Measurements from ENCODE around the gene ELN. TPM values are rescaled to one million over a fixed set of nuclear protein-coding genes. Genes with fewer than 3 reads are reported as not detected.

Gene ELN
- total and polyA plus RNA-seq, 9 donors, result 13.2 to 51.5 (median 38.1) TPM

DNA sequence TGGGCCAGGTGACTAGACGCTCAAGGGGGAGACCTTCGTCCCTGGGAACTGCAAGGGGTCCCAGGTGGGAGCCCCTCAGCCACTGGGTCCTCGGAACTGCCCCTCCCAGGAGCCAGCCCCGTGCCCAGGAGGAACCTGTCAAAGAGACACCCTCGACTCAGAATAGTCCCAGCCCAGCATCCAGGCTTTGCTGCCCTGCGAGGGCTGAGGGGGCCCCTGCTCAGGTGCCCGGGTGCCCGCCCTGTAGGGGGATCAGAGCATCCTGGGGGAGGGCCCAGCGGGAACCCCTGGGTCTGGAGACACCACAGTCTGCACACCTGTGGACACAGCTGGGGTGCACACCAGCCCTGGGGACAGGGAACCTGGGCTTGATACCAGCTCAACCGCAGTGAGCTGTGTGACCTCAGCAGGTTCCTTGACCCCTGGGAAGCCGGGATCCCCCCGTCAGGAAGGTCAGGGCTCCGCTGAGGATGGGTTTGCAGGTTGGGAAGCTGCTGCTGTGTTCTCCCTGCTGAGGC, 407 bp downstream of the ELN start:
- intact Hi-C loops (cut with DNase I), result loop anchor here (5.0 to 10.0 kb wide), 4 partner anchors 49 to 164 kb away; partner anchors contain the start of gene TMEM270 (in 1 of the 4)
- Histone ChIP-seq H3K27me3 (no peaks in the 10 kb centered on the region), H3K36me3 (no peaks in the 10 kb centered on the region), H3K27ac (peak overlapping the region; percentile 34 to 89), H3K4me3 (peak overlapping the region; percentile 57), H3K4me1 (ENCODE audit: insufficient read depth) (peaks cover 27% of the 10 kb centered on the region), H3K9me3 (no peaks in the 10 kb centered on the region)
- 8 to 10% (median 9%) methylated on average over 8 to 13 of the region's 13 CpGs for WGBS, 3 donors
- TF ChIP-seq EP300 (IDR thresholded peaks at IDR 0.05), result no peak
- TF ChIP-seq POLR2A (IDR thresholded peaks at IDR 0.05), result no peak
- TF ChIP-seq, protein P1, sequence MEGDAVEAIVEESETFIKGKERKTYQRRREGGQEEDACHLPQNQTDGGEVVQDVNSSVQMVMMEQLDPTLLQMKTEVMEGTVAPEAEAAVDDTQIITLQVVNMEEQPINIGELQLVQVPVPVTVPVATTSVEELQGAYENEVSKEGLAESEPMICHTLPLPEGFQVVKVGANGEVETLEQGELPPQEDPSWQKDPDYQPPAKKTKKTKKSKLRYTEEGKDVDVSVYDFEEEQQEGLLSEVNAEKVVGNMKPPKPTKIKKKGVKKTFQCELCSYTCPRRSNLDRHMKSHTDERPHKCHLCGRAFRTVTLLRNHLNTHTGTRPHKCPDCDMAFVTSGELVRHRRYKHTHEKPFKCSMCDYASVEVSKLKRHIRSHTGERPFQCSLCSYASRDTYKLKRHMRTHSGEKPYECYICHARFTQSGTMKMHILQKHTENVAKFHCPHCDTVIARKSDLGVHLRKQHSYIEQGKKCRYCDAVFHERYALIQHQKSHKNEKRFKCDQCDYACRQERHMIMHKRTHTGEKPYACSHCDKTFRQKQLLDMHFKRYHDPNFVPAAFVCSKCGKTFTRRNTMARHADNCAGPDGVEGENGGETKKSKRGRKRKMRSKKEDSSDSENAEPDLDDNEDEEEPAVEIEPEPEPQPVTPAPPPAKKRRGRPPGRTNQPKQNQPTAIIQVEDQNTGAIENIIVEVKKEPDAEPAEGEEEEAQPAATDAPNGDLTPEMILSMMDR (IDR thresholded peaks at IDR 0.05), result no peak
- peak in 2 of 5 donors; percentile 47 to 55 for DNase-seq

DNA sequence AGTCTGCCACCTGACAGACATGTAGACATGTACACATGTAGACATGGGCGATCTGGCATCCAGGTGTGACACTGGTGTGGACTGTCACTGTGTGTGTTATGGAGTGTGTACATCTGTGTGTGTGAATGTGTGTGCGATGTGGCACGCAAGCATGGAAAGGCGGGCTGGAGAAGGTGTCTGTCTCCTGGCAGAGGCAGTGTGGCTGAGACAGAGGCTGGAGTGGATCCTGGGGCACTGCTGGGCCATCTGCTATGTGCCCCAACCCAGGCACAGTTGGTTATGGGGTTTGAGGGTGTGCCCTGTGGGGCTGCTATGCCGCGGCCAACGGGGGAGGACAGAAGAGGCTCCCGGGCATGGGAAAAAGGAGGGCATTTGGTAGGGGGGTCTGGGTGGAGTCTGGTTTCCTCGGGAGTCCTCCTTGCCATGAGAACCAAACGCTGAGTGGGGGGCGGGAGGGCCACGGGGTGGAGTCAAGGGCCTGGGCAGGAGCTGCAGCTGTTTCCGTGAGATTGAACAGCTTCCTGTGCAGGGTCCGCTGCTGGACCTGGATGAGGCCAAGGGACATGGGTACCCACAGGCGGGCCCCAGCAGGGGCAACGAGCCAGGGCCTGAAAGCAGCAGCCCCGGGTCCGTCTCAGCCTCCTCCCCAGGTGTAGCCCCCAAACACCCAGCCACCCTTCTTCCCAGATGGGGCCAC, 1.3 kb downstream of the ELN start:
- Histone ChIP-seq H3K4me3 (peak overlapping the region; percentile 57), H3K4me1 (ENCODE audit: insufficient read depth) (peaks cover 33% of the 10 kb centered on the region), H3K9me3 (no peaks in the 10 kb centered on the region), H3K27ac (peak overlapping the region in 1 of 2 donors; percentile 58), H3K36me3 (no peaks in the 10 kb centered on the region), H3K27me3 (no peaks in the 10 kb centered on the region)
- TF ChIP-seq EP300 (IDR thresholded peaks at IDR 0.05) (no peak), POLR2A (IDR thresholded peaks at IDR 0.05) (no peak)
- TF ChIP-seq, protein P1 (IDR thresholded peaks at IDR 0.05), result no peak
- intact Hi-C loops (cut with DNase I), result loop anchor here (5.0 to 10.0 kb wide), 4 partner anchors 48 to 164 kb away; partner anchors contain the start of gene TMEM270 (in 1 of the 4)
- WGBS, 3 donors, result 20 to 30% (median 28%) methylated on average over 18 of the region's 18 CpGs
- DNase-seq, result peak in 2 of 5 donors; percentile 51 to 52

DNA sequence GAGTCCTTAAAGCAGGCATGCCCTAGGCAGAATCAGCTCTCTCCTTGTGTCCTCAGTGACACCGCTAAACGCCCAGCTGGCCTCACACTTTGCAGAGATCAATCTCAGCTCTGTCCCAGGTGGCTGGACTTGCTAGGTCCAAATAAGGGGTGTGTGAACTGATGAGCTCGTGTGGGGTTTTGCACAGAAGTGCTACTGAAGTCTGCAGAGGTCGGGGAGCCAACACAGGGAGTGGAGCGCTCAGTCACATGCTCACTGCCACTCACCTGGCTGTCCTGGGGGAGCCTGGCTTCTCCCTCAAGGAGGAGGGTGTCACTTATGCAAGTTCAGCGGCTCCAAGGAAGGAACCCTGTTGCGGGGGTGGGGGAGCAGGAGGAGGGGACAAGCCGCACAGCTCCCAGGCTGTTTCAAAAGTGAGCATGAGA, 2.0 kb downstream of the ELN start:
- intact Hi-C loops (cut with DNase I), result loop anchor here (5.0 to 10.0 kb wide), 4 partner anchors 47 to 165 kb away; partner anchors contain the start of gene TMEM270 (in 1 of the 4)
- DNase-seq, result peak in 2 of 5 donors; percentile 46 to 48
- Histone ChIP-seq H3K27me3 (no peaks in the 10 kb centered on the region), H3K36me3 (no peaks in the 10 kb centered on the region), H3K4me1 (ENCODE audit: insufficient read depth) (peaks cover 33% of the 10 kb centered on the region), H3K4me3 (peak overlapping the region; percentile 57), H3K9me3 (no peaks in the 10 kb centered on the region), H3K27ac (peak overlapping the region in 1 of 2 donors; percentile 58)
- WGBS, 3 donors, result 32 to 42% (median 32%) methylated on average over 8 of the region's 8 CpGs
- no peak for TF ChIP-seq POLR2A (IDR thresholded peaks at IDR 0.05)
- TF ChIP-seq, protein P1 (IDR thresholded peaks at IDR 0.05), result no peak

DNA sequence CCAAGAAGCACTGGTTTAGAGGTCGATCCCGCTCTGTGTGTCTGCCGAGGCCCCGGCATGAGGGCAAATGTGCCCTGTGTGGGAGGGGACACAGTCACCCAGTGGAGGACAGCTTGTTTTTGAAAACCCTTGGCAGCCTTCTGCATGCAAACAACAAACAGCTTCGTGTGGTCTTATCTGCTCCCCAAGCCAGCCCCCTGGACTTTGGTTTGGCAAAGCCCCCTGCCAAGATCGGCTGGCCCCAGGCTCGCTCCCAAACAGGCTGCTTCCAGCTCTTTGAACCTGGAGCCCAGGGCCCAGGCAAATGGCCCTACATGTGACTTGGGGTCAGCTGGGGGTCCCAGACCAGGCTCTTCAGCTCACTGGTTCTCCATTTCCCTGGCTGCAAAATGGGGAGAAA, 2.9 kb downstream of the ELN start:
- TF ChIP-seq EP300 (IDR thresholded peaks at IDR 0.05) (no peak), POLR2A (IDR thresholded peaks at IDR 0.05) (no peak)
- TF ChIP-seq, protein P1 (IDR thresholded peaks at IDR 0.05), result no peak
- Histone ChIP-seq H3K9me3 (no peaks in the 10 kb centered on the region), H3K4me3 (no peak overlapping the region), H3K27ac (peak overlapping the region in 1 of 2 donors; percentile 9), H3K36me3 (no peaks in the 10 kb centered on the region), H3K27me3 (no peaks in the 10 kb centered on the region), H3K4me1 (ENCODE audit: insufficient read depth) (peaks cover 31% of the 10 kb centered on the region)
- intact Hi-C loops (cut with DNase I), result no loop called here
- DNase-seq, result no peak
- WGBS, 3 donors, result 35 to 40% (median 38%) methylated on average over 7 of the region's 7 CpGs
